Kidney tubule cell (primary cell): Measurements from ENCODE around the gene GPR78.
A peak's percentile ranks its signal among the peaks of the same experiment; 100 is the strongest.

Experiments used
- DNase-seq: peaks from one replicate; pipeline ENCODE4 v3.0.0-alpha.2; 2018; ENCODE audit warnings: low spot score

GPR78 gene

GRCh38 chr4:8547108-8547911, 32.9 kb upstream of the GPR78 start:
- peak; percentile 93 for DNase-seq

DNA sequence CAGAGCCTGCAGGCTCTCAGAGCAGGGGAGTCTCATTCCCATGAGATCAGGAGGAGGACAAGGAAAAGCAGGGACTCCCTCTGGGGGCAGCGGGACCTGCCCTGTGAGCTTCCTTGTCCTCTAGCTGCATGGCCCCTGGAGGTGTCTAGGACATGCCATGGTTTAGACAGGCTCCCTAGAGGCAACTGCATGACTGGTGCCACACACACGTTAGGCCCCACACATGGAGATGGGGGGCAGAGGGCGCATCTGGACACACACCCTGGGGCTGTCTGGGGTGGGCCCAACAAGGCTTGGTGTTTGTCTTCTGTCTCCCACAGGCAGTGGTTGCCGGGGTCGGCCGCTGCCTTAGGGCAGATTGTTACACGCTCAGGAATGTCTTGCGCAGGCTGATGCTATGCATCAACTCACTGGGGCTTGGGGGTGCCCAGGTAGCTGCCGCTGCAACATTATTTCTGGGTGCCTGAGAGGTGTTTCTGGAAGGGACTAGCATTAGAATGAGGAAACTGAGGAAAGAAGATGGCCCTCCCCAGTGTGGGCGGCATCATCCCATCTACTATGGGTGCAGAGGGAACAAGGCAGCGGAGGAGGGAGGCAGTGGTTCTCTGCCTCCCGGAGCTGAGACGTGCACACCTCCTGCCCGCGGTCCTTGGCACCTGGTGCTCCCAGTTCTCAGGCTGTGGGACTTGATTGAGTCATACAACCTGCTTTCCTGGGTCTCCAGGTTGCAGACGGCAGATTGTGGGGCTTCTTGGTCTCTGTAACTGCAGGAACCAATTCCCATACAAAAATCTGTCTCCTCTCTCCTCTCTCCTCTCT, 32.1 kb upstream of the GPR78 start:
- DNase-seq: no peak

DNA sequence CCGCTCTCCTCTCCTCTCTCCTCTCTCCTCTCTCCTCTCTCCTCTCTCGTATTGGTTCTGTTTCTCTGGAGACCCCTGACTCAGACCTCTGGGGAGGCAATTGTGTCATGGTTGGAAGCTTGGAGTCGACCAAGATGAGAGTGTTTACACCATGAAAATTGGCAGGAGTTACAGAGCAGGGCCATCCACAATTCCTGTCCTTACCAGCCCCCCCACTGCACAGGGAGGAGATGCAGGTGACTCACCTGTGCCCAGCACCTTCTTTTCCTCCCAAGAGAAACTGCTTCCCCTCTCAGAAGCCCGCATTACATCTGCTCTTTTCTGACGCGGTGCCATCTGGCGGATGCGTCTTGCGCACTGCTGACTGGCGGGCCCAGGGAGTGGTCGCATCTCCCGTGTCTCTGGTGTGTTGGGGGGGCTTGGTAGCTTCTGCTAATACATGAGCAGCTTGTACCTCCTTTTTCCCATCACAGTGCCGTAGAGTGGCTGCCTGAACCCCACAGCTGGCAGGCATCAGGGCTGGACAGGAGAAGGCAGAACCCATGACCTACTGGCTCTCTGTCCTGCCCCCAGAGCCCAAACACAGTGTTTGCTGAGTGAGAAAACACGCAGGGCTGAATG, 31.4 kb upstream of the GPR78 start:
- peak; percentile 42 for DNase-seq

- DNase-seq: no peak
Observed at GRCh38 chr4:8549352-8549931, 30.8 kb upstream of the GPR78 start.

DNA sequence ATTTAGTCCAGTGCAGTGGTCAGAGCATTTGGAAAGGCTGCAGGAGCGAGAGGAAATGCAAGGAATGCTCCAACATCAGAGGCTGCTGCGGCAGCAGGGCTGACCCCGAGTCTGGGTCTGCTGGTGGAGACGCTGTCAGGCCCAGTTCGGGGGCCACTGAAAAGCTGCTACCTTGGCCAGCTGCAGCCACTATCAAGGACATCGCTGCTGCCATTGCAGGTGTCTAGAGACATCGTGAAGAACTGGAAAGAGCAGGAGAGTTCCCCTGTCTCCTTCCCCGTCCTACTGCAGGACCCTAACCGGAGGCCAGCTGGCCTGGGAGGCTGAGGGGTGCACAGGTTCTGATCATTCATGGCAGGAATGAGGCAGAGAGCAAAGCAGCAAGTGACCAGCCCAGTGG, 29.5 kb upstream of the GPR78 start:
- no peak for DNase-seq

DNA sequence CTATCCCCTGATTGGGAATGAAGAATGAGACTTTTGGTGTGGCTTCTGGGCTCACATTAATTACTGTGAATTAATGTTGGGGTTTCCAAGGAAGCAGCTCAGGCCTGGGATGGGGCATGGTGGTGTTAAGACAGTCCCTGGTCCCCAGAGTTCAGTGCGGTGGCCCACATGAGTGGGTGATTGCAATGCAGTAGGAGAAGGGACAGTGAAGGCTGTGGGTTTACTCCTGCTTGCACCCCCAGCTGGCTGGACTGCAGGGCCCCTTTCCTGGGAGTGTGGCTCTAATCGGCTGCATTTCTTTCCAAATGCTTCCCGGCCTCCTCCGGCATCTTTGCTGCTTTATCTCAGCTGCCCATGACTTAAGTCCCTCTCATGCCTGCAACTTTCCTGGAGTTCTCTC, 28.2 kb upstream of the GPR78 start:
- no peak for DNase-seq

GRCh38 chr4:8552581-8553205, 27.5 kb upstream of the GPR78 start:
- DNase-seq: no peak

- no peak for DNase-seq
Observed at GRCh38 chr4:8553216-8553615, 27.0 kb upstream of the GPR78 start.

DNA sequence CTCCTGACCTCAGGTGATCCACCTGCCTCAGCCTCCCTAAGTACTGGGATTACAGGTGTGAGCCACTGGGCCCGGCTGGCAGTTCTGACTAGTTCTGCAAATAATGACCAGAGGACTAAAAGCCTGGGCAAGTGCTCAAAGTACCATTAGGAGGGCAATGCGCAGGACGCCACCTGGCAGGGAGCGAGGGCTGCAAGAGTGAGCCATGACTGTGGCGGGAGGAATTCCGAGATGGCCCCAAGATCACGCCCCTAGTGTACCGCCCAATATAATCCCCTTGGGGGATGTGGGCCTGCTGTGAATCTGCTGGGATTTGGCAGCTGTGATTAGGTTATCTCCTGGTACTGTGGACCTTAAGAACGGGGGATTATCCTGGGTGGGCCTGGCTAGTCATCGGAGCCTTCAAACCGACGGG, 26.2 kb upstream of the GPR78 start:
- no peak for DNase-seq

- DNase-seq: no peak
Observed at GRCh38 chr4:8554555-8555100, 25.6 kb upstream of the GPR78 start.

GRCh38 chr4:8555716-8556115, 24.5 kb upstream of the GPR78 start:
- DNase-seq: no peak

DNA sequence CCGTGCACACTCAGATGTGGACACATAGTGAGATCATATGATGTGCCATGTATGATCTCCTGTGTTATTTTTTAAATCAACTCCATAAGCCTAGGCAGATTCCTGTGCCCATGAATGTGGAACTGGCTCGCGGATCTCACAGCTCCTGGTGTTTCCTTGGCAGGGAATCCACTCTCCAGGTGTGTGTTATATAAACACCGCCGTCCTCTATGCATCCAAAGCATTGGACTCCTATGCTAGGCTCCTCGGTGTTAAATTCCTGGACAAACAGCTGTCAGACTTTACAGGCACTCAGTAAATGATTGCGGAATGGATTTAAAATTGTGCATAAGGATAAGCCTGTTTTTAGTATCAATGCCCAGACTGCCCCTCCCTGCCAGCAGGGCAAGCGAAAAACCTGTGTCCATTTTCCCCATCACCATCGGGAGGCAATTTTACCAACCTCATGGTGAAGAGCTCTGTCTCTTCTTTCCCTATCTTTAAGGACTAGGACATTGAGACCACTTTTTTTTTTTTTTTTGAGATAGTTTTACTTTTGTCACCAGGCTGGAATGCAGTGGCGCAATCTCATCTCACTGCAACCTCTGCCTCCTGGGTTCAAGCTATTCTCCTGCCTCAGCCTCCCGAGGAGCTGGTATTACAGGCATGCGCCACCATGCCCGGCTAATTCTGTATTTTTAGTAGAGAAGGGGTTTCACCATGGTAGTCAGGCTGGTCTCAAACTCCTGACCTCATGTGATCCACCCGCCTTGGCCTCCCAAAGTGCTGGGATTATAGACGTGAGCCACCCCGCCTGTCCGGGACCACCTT, 23.6 kb upstream of the GPR78 start:
- DNase-seq: peak; percentile 38

GRCh38 chr4:8557151-8558076, 22.8 kb upstream of the GPR78 start:
- DNase-seq: no peak

GRCh38 chr4:8558080-8558960, 21.9 kb upstream of the GPR78 start:
- DNase-seq: peak; percentile 26

- no peak for DNase-seq
Observed at GRCh38 chr4:8559011-8559410, 21.2 kb upstream of the GPR78 start.

- no peak for DNase-seq
Observed at GRCh38 chr4:8559524-8560264, 20.5 kb upstream of the GPR78 start.

- DNase-seq: peak; percentile 42
Observed at GRCh38 chr4:8560265-8561047, 19.7 kb upstream of the GPR78 start.
